GM21360 (cell line): ENCODE data around the gene PCDHGA6.
"Not testable (repeated sequence)": the region's sequence is repeated elsewhere in the genome, so short reads cannot be mapped to it uniquely, and the experiment has no call there.

ENCODE experiments used
- ATAC-seq: cut with Tn5 transposase; IDR thresholded peaks from one replicate; pipeline ENCODE4 v1.9.1; 2021; ENCODE audit warnings: mild to moderate bottlenecking, moderate library complexity; ENCODE audit not compliant: unreplicated experiment

The PCDHGA6 gene

GRCh38 chr5:141373673-141374317, at the start of gene PCDHGA6:
Gene PCDHGA6, plus strand, starts transcription at chr5:141373891. Its CDS starts 193 bp downstream, at chr5:141374084.
- no peak for ATAC-seq

DNA sequence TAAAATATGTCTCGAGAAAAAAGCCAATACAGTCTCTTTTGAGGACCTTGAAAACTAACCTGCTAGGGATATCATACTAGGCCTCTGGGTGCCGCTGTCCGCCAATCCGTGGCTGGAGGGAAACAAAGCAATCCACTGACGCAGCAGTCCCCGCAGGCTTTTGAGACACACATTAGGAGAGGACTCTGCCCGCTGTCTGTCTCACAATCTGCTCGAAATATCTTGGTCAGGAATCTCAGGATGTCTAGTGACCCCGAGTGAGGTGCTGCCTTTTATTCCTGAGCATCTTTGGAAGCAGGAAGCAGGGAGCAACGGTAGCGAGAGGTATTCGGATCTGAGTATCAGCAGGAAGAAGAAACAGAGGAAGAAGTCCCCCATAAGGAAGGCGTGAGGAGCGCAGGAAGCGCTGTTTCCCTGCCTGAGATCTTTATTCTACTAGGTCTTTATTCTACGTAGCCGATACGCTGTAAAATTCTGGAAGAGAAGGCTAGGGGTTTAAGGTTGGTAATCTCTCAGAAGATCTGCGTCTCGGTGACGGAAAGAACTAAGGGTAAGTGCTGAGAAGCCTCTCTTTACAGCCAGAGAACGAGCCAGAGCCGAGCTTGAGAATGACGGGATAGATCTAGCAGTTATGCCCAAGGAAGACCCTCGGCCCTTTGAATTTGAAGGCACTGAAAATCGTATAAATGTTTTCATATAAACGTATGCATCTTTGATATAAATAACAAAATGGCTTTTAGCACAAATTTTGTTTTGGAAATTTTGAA, 47.4 kb upstream of the PCDHGA6 start:
- ATAC-seq = peak; percentile 84

GRCh38 chr5:141328231-141328630, 45.5 kb upstream of the PCDHGA6 start:
- ATAC-seq = no peak

GRCh38 chr5:141330299-141331080, 43.2 kb upstream of the PCDHGA6 start, which contains the start of gene PCDHGA1:
Gene PCDHGA1, plus strand, starts transcription at chr5:141330514.
- ATAC-seq = peak; percentile 48

DNA sequence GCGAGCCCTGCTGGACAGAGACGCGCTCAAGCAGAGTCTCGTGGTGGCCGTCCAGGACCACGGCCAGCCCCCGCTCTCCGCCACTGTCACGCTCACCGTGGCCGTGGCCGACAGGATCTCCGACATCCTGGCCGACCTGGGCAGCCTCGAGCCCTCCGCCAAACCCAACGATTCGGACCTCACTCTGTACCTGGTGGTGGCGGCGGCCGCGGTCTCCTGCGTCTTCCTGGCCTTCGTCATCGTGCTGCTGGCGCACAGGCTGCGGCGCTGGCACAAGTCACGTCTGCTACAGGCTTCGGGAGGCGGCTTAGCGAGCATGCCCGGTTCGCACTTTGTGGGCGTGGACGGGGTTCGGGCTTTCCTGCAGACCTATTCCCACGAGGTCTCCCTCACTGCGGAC, 41.1 kb upstream of the PCDHGA6 start:
- ATAC-seq = not testable (repeated sequence)

DNA sequence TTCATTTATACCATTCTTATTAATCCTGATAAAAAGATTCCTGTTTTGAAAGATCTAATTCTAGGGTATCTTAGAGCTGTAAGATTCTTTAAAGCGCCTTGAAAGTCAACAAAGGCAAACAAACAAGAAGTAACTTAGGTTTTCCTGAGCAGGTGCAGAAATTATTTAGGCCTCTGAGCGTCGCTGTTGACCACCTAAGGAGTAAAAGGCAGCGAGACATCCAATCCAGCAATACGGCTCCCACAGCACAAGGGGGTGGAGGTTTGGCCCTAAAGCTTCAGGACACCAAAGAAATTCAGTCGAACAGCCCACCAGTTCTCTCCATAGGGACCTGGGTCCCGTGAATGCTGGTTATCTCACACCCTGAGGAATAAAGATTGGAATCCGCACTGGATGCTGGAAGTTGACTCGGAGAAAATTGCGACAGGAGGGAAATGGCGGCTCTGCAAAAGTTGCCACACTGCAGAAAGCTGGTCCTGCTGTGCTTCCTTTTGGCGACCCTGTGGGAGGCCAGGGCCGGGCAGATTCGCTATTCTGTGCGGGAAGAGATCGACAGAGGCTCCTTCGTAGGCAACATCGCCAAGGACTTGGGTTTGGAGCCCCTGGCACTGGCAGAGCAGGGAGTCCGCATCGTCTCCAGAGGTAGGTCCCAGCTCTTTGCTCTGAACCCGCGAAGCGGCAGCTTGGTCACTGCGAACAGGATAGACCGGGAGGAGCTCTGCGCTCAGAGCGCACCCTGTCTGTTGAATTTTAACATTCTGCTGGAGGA, 35.0 kb upstream of the PCDHGA6 start, which contains the start of gene PCDHGA2:
Gene PCDHGA2 (plus strand): TSS at position 223 of the 769 bp plus-strand sequence.
- peak; percentile 76 for ATAC-seq

- not testable (repeated sequence) for ATAC-seq
Measured at GRCh38 chr5:141340781-141341354, 32.8 kb upstream of the PCDHGA6 start.

DNA sequence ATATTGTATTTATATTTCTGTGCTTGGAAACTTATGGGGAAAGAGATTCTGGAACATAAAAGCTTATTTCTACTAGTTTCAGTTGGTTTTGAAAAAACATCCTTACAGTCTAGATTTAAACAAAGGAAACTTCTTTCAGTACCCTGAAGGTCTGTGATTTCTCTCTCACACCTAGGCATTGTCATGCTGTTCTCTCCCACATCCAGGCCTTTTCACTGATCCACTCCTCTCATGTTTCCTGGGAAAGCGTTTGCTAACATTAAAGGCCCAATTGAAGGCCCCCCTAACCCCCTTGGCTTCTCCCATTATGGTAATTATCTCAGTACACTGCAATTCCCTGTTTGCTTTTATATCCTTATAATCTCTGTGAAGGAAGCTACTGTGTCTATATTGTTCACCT, 30.9 kb upstream of the PCDHGA6 start:
- no peak for ATAC-seq

GRCh38 chr5:141343242-141343952, 30.3 kb upstream of the PCDHGA6 start, which contains the start of gene PCDHGA3:
Gene PCDHGA3, plus strand, starts transcription at chr5:141343829. Its CDS starts 205 bp downstream, at chr5:141344034.
- ATAC-seq = no peak

DNA sequence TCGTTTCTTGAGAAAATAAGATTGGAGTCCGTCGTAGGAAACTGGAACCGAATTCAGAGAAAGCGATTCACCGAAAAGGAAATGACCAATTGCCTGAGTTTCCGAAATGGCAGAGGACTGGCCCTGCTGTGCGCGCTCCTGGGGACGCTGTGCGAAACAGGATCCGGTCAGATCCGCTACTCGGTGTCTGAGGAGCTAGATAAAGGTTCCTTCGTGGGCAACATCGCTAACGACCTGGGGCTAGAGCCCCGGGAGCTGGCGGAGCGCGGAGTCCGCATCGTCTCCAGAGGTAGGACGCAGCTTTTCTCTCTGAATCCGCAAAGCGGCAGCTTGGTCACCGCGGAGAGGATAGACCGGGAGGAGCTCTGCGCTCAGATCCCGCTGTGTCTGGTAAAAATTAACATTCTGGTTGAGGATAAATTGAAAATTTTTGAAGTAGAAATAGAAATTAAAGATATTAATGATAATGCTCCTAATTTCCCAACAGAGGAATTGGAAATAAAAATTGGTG, 29.7 kb upstream of the PCDHGA6 start:
- no peak for ATAC-seq

- no peak for ATAC-seq
Measured at GRCh38 chr5:141345327-141345726, 28.4 kb upstream of the PCDHGA6 start.

- not testable (repeated sequence) for ATAC-seq
Measured at GRCh38 chr5:141346017-141346416, 27.7 kb upstream of the PCDHGA6 start.

GRCh38 chr5:141349917-141350619, 23.6 kb upstream of the PCDHGA6 start, which contains the start of gene PCDHGB1:
Gene PCDHGB1, plus strand, starts transcription at chr5:141350099. Its CDS starts 162 bp downstream, at chr5:141350261.
- no peak for ATAC-seq

DNA sequence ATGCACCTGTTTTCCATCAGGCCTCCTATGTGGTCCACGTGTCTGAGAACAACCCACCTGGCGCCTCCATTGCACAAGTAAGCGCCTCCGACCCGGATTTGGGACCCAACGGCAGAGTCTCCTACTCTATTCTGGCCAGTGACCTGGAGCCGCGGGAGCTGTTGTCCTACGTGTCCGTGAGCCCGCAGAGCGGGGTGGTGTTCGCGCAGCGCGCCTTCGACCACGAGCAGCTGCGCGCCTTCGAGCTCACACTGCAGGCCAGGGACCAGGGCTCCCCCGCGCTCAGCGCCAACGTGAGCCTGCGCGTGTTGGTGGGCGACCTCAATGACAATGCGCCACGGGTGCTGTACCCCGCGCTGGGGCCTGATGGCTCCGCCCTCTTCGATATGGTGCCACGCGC, 22.1 kb upstream of the PCDHGA6 start:
- no peak for ATAC-seq

DNA sequence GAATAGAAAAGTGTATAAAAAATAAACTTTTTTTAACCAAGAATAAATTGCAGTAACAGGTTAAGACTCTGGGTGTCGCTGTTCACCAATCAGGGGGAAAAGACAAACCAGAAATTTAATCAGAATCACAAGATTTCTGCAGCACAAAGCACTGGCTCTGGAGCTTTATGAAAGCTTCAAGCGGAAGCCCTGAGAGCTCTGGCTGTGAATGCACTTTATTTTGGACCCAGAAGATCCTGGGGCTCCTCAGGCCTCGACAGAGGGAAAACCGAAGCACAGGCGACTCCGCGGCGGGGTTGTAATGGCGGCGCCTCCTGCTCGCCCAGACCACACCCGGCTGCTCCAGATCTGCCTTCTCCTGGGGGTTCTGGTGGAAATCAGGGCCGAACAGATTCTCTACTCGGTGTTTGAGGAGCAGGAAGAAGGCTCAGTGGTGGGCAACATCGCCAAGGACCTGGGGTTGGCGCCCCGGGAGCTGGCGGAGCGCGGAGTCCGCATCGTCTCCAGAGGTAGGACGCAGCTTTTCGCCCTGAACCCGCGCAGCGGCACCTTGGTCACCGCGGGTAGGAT, 18.7 kb upstream of the PCDHGA6 start, which contains the start of gene PCDHGA4:
Gene PCDHGA4 (plus strand): TSS at position 122 of the 570 bp plus-strand sequence. CDS start 87 bp downstream, at position 209.
- no peak for ATAC-seq

- ATAC-seq = no peak
Measured at GRCh38 chr5:141355641-141356040, 18.1 kb upstream of the PCDHGA6 start.

GRCh38 chr5:141356133-141356532, 17.6 kb upstream of the PCDHGA6 start:
- ATAC-seq = no peak

DNA sequence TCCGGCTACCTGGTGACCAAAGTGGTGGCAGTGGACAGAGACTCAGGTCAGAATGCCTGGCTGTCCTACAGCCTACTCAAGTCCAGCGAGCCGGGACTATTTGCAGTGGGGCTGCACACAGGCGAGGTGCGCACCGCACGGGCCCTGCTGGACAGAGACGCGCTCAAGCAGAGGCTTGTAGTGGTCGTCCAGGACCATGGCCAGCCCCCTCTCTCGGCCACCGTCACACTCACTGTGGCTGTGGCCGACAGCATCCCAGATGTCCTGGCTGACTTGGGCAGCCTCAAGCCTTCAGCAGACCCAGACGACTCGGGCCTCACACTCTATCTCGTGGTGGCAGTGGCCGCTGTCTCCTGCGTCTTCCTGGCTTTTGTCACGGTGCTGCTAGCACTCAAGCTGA, 16.7 kb upstream of the PCDHGA6 start:
- no peak for ATAC-seq
